BLaER1 treated with 17β-estradiol and CSF1 and Interleukin-3, amounts not matched to agents 10 nM and 100 nM (cell line): ENCODE data around the gene TCEANC.

ENCODE experiments used
- H3K27ac ChIP-seq, 11 experiments: shearing (Covaris generic); formaldehyde crosslinking; 2 replicates each; pipeline ENCODE4 v1.8.1; 2022
- H3K27me3 ChIP-seq, 11 experiments: shearing (Covaris generic); formaldehyde crosslinking; 2 replicates each; pipeline ENCODE4 v1.8.1; 2022
- H3K36me3 ChIP-seq, 11 experiments: shearing (Covaris generic); formaldehyde crosslinking; 2 replicates each; pipeline ENCODE4 v1.8.1; 2022
- H3K4me1 ChIP-seq, 10 experiments: shearing (Covaris generic); formaldehyde crosslinking; 2 replicates each; pipeline ENCODE4 v1.8.1; 2022
- H3K4me2 ChIP-seq, 11 experiments: shearing (Covaris generic); formaldehyde crosslinking; 2 replicates each; pipeline ENCODE4 v1.8.1; 2022
- H3K4me3 ChIP-seq, 10 experiments: shearing (Covaris generic); formaldehyde crosslinking; 2 replicates each; pipeline ENCODE4 v1.8.1; 2022
- H3K9ac ChIP-seq, 11 experiments: shearing (Covaris generic); formaldehyde crosslinking; 2 replicates each; pipeline ENCODE4 v1.8.1; 2022
- H3K9me3 ChIP-seq, 11 experiments: shearing (Covaris generic); formaldehyde crosslinking; replicated peaks in 1 of 11; 2 replicates each; pipeline ENCODE4 v1.8.1; 2022
- H4K20me1 ChIP-seq, 11 experiments: shearing (Covaris generic); formaldehyde crosslinking; 2 replicates each; pipeline ENCODE4 v1.8.1; 2022
- Cebpa-rat ChIP-seq, 11 experiments: shearing (Covaris generic); IDR thresholded peaks; 2 replicates each; pipeline ENCODE4 v1.8.1; 2022

TCEANC gene

DNA sequence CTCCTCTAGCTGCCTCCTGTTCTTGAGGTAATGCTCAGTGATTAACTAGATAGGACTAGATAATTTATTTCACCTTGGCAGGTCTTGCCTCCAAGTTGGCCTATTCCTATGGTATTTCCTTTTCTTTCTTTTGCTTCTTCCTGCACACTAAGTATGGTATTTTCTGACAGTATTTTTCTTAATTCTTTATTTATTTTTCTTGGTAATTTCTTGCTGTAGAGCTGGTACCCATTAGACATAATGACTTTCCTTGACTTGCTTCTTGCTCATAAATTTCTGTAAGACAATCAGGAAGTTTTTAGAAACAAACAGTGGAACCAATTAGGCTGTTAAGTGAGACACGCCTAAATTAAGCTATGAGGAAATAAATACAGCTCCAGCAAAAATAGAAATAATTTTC lies 45.5 kb downstream of the TCEANC start:
- Histone ChIP-seq H4K20me1 (peaks cover 55 to 100% (median 88%) of the 10 kb centered on the region in 11 experiments), H3K4me2 (peak overlapping the region in 8 of 11 experiments; percentile 1 to 84 (median 44); a peak in 9 of 22 replicates), H3K27me3 (peaks cover 59 to 100% (median 96%) of the 10 kb centered on the region in 11 experiments), H3K27ac (no peak overlapping the region), H3K36me3 (peaks cover 0 to 3% (median 0%) of the 10 kb centered on the region in 11 experiments; a peak in 1 of 22 replicates), H3K4me1 (peaks cover 52 to 99% (median 61%) of the 10 kb centered on the region in 10 experiments), H3K4me3 (no peak overlapping the region), H3K9me3 (no peaks in the 10 kb centered on the region), H3K9ac (no peak overlapping the region)
- no peak for TF ChIP-seq Cebpa-rat (IDR thresholded peaks at IDR 0.05)

DNA sequence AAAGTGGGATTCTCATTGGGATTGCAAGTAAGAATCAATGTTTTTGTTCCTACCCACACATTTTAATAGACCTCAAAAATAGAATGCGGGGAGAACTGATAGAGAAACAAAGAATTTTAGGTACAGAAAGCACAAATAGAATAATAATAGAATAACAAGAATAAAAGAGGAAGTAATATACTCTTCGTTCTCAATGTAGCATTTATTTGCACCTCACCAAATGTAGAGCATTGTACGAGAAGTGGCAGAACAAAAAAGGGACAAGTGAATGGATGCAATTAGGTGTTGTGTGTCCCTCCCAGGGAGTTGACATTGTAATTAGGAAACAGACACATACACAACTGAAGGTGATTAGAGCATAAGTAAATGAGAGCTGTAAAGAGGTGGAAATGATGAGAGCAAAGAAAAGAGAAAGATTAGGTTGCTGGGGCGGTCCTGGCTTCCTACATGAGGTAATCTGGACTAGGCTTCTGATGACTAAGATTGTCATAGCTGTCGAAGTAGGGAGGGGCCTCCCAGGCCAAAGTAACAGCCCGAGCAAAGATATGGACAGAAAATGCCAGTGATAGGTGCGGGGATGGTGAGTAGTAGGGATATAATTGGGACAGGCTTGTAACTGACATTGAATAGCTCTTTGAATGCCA lies 46.4 kb downstream of the TCEANC start:
- no peak for TF ChIP-seq Cebpa-rat (IDR thresholded peaks at IDR 0.05)
- peaks cover 47 to 100% (median 84%) of the 10 kb centered on the region in 11 experiments for H4K20me1 ChIP-seq
- no peak overlapping the region for H3K4me3 ChIP-seq

GRCh38 chrX:13700380-13700779 lies 47.4 kb downstream of the TCEANC start:
- peaks cover 45 to 97% (median 83%) of the 10 kb centered on the region in 11 experiments for H3K27me3 ChIP-seq
- no peak for TF ChIP-seq Cebpa-rat (IDR thresholded peaks at IDR 0.05)
- no peak overlapping the region for H3K9ac ChIP-seq
- H3K9me3 ChIP-seq = no peaks in the 10 kb centered on the region
- H4K20me1 ChIP-seq = peaks cover 37 to 100% (median 78%) of the 10 kb centered on the region in 11 experiments
- H3K36me3 ChIP-seq = peaks cover 0 to 9% (median 3%) of the 10 kb centered on the region in 11 experiments; a peak in 2 of 22 replicates
- no peak overlapping the region for H3K27ac ChIP-seq
- H3K4me3 ChIP-seq = no peak overlapping the region
- H3K4me1 ChIP-seq = peaks cover 33 to 85% (median 45%) of the 10 kb centered on the region in 10 experiments
- no peak overlapping the region; a peak in 1 of 22 replicates for H3K4me2 ChIP-seq

More for the DNA sequence above, 46.4 kb downstream of the TCEANC start:
- Histone ChIP-seq H3K4me1 (peaks cover 44 to 96% (median 56%) of the 10 kb centered on the region in 10 experiments), H3K36me3 (peaks cover 0 to 7% (median 0%) of the 10 kb centered on the region in 11 experiments; a peak in 1 of 22 replicates), H3K4me2 (peak overlapping the region in 3 of 11 experiments; percentile 15 to 84 (median 72); a peak in 2 of 22 replicates), H3K9me3 (no peaks in the 10 kb centered on the region), H3K27me3 (peaks cover 56 to 99% (median 93%) of the 10 kb centered on the region in 11 experiments), H3K9ac (no peak overlapping the region), H3K27ac (no peak overlapping the region)

DNA sequence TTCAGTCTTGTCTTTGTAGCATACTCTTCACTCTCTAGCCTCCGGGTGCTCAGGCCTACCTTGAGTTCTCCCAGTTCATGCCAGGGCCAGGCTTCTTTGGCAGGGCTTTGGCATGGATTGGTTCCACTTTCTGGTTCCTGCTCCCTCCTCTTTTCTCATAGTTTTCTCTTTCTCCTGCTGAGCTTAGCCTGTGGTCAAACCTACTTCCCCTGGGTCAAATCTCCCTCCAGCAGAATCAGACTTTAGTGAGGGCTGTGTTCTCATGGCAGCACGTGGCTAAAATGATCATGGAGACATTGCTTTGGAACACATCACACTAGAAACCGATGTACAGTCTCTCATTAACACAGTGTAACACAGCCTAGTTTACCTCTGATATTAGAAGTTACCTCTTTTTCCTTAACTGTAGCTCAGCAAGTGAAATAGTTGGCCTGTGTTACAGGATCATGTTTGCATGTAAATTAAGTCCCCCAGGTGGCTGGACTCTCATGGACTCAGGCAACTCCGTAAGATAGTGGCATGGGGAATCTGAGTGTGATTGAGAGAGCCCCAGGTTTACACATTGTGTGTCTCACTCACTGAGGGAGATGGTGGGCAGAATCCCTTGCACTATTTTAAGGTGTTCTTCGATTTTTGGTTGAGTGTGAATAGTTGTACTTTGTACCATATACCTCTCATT lies 49.3 kb downstream of the TCEANC start:
- Histone ChIP-seq H3K9ac (no peak overlapping the region), H3K4me1 (peaks cover 16 to 67% (median 27%) of the 10 kb centered on the region in 10 experiments), H3K27ac (no peak overlapping the region), H3K27me3 (peaks cover 26 to 92% (median 76%) of the 10 kb centered on the region in 11 experiments; a peak in 21 of 22 replicates), H3K4me2 (peak overlapping the region in 9 of 11 experiments; percentile 8 to 73 (median 32); a peak in 13 of 22 replicates), H3K9me3 (no peaks in the 10 kb centered on the region), H3K4me3 (no peak overlapping the region), H4K20me1 (peaks cover 23 to 100% (median 72%) of the 10 kb centered on the region in 11 experiments), H3K36me3 (peaks cover 0 to 18% (median 4%) of the 10 kb centered on the region in 11 experiments; a peak in 6 of 22 replicates)
- TF ChIP-seq Cebpa-rat (IDR thresholded peaks at IDR 0.05) = no peak

DNA sequence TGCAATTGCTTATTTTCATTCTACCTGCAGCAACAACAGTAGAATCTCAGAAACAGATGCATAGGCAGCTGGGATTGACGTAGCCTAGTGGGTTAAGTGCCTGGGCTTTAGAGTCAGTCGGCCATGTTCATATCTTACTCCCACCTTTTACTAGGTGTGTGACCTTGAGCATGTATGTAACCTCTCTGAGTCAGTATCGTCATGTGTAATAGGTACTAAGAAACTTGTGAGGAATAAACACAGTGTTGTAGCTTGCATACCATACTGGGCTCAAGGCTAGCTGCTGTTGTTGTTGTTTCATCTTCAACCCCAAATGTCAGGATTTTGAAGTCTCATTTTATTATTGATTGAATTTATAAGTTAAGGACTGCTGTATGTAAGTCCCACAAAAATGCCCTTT lies 50.2 kb downstream of the TCEANC start:
- peaks cover 4 to 27% (median 10%) of the 10 kb centered on the region in 11 experiments; a peak in 12 of 22 replicates for H3K36me3 ChIP-seq
- H3K4me1 ChIP-seq = peaks cover 9 to 58% (median 18%) of the 10 kb centered on the region in 10 experiments; a peak in 17 of 20 replicates
- H3K9ac ChIP-seq = no peak overlapping the region
- peaks cover 26 to 92% (median 74%) of the 10 kb centered on the region in 11 experiments; a peak in 21 of 22 replicates for H3K27me3 ChIP-seq
- no peaks in the 10 kb centered on the region for H3K9me3 ChIP-seq
- H3K4me2 ChIP-seq = no peak overlapping the region
- no peak overlapping the region for H3K4me3 ChIP-seq
- peaks cover 30 to 100% (median 75%) of the 10 kb centered on the region in 11 experiments for H4K20me1 ChIP-seq
- no peak for TF ChIP-seq Cebpa-rat (IDR thresholded peaks at IDR 0.05)
- H3K27ac ChIP-seq = no peak overlapping the region

DNA sequence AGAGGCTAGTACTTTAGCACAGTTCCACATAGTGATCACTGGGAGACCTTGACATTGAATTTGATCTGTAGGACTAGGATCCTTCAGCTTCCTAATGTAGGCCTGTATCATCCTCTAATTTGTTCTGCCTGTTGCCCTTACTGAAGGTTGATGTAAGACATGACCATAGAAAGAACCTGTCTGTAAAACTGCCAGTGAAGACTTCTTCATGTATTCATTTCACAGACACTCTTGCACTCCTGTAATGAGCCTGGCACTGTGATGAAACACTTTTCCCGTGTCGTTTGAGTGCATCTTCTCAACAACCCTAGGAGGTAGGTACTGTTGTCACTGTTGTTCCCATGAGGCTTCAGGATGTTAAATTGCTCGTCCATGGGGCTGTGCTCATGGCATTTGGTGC lies 50.6 kb downstream of the TCEANC start:
- no peak for TF ChIP-seq Cebpa-rat (IDR thresholded peaks at IDR 0.05)
- Histone ChIP-seq H3K4me1 (peaks cover 8 to 53% (median 17%) of the 10 kb centered on the region in 10 experiments; a peak in 13 of 20 replicates), H4K20me1 (peaks cover 30 to 100% (median 74%) of the 10 kb centered on the region in 11 experiments)

GRCh38 chrX:13711141-13711540 lies 58.2 kb downstream of the TCEANC start:
- TF ChIP-seq Cebpa-rat (IDR thresholded peaks at IDR 0.05) = no peak
- Histone ChIP-seq H3K4me2 (no peak overlapping the region), H3K4me3 (no peak overlapping the region), H3K27ac (no peak overlapping the region), H3K27me3 (peaks cover 9 to 42% (median 28%) of the 10 kb centered on the region in 11 experiments; a peak in 19 of 22 replicates), H3K36me3 (peaks cover 61 to 100% (median 70%) of the 10 kb centered on the region in 11 experiments; a peak in 21 of 22 replicates), H3K9me3 (peaks cover 0 to 7% (median 0%) of the 10 kb centered on the region in 11 experiments; a peak in 2 of 22 replicates), H4K20me1 (peaks cover 7 to 71% (median 35%) of the 10 kb centered on the region in 11 experiments; a peak in 17 of 22 replicates), H3K4me1 (no peaks in the 10 kb centered on the region), H3K9ac (no peak overlapping the region)

More for the DNA sequence above, 50.6 kb downstream of the TCEANC start:
- Histone ChIP-seq H3K9ac (no peak overlapping the region), H3K9me3 (no peaks in the 10 kb centered on the region), H3K4me3 (no peak overlapping the region), H3K36me3 (peaks cover 4 to 31% (median 14%) of the 10 kb centered on the region in 11 experiments; a peak in 13 of 22 replicates), H3K27ac (no peak overlapping the region), H3K4me2 (0 out of 22 replicates have a peak overlapping the region, but pooled peaks of 2 of the 11 experiments have one; percentile 1 to 10), H3K27me3 (peaks cover 22 to 92% (median 74%) of the 10 kb centered on the region in 11 experiments; a peak in 21 of 22 replicates)
